LHCN-M2 (cell line): ENCODE results near the gene SLC4A2. TPM values are rescaled to one million over a fixed set of nuclear protein-coding genes. Genes with fewer than 3 reads are reported as not detected.

Experiments used
- DNase-seq: peaks from one replicate; pipeline ENCODE4 v3.0.0-alpha.2; 2012; ENCODE audit warnings: low read depth
- total RNA-seq: library from RNA; depleted of rRNA; stranded (reverse); fragments of >200 nt; gene quantifications from 2 replicates; pipeline ENCODE4 v1.2.3, GENCODE V29; 2014

Gene SLC4A2
- total RNA-seq, 1 experiment from 2014 or later, result 291 TPM

DNA sequence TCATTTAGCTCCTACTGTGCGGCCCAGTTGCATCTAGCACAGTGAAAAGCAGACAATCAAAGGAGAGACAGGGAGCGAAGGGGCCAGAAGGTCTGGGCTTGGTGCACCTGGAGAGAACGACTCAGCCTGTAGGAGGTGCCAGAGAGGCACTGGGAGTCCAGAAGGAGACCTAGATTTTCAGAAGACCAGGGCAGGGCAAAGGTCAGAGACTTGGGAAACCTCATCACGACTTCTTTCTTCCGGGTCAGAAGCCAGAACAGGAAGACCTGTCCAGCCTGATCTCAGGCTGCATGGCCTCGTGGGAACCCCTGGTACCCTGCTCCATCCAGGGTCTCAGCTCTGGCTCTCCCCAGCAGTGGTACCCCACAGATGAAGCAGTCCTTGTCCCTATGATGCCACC is 32.0 kb downstream of the SLC4A2 start:
- no peak for DNase-seq

DNA sequence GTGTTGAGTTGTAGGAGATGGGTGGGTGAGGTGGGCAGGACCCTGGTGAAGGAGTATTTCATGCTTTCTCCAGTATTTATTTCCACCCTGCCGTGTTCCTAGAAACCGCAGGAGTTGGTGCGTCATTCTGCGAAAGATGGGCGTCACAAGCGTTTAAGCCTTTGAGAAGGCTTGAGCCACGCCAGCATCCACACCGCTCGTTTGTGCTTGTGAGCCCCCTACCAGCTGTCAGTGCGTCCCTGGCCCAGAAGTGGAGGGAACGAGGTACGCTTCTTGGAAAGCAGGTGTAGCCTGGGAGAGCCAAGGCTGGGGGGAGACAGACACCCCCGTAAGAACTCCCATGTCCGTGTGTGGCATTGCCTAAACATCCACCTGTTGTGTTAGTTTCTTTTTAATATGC is 32.6 kb downstream of the SLC4A2 start:
- no peak for DNase-seq

DNA sequence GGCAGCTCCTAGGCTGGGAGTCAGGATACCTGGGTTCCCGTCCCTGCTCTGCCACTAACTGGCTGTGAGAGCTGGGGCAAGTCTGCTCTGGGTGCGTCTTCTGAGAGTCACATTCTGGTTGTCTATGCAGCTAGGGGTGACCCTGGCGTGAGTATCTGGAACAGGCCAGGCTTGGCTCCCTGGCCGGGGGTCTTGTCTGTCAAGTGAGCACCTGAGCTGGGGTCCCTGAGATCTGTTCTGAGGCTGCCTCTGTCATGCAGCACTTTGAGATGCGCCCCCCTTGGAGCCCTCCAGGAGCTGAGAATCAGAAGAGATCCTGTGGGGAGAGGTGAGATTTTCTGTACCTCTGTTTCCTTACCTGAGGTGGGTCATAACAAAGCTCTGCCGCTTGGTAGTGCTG is 34.4 kb downstream of the SLC4A2 start:
- DNase-seq, result no peak

DNA sequence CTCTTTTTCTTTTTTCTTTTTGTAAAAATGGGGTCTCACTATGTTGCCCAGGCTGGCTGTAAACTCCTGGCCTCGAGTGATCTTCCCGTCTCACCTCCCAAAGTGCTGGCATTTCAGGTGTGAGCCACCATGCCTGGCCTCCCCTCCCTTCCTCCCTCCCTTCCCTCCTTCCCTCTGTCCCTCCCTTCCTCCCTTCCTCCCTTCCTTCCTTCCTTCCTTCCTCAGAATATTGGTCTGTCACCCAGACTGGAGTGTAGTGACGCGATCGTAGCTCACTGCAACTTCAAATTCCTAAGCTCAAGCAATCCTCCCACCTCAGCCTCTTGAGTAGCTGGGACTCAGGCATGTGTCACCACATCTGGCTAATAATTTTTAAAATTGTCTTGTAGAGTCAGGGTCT is 35.3 kb downstream of the SLC4A2 start:
- no peak for DNase-seq

DNA sequence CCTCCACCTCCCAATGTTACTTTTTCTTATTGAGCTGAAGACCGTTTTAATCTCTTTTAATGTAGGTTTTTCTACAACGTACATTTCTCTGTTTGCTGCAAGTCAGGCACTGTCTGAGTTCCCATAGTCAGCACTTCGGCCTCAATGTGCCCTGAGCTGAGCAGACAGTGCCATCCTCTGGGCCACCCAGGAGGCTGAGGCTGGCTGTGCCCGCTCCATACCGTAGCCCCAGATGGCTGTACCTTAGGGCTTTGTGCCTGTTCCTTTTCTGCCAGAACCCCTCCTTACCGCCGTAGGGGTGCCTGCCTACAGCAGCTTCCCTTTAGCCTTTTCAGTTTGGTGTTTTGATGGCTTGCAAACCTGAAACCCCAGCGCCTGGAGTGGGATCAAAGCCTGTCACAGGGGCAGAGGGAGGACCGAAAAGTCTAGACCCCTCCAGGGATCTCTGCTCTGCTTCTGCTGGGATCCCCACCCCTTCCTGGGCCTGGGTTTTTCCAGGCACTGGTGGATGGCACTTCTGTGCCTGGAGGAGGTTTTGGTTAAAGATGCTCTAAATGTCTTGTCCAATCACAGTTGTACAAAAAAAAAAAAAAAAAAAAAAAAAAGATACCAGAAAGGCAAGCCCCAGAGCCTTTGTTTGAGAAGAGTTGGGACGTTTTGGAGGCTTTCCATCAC is 35.9 kb downstream of the SLC4A2 start:
- DNase-seq, result no peak

DNA sequence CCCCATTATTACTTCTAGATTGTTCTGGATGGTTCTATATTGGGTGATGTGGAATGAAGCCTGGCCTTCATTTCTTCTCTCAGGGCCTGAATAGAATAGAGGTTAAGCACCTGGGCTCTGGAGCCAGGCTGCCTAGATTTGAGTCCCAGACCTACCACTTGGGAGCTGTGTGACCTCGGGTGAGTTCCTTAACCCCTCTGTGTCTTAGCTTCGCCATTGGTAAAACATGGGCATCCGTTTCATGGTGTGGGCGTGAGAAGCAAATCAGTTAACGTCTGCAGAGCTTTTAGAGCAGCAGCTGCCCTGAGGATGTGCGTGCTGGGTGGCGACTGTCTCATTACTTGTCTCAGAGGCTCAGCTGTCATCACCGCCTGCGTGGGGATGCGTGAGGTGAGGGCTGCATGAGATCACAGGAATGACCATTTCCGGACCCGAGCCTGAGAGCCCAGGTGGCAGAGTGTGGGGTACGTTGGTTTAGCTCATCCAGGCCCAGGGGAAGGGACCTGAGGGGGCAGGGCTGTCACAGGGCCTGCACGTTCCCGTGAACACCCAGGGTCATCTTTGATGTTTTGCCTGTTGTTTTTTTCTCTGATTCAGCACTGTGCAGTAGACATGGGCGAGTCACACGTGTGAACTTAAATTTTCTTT is 36.6 kb downstream of the SLC4A2 start:
- peak; percentile 85 for DNase-seq

DNA sequence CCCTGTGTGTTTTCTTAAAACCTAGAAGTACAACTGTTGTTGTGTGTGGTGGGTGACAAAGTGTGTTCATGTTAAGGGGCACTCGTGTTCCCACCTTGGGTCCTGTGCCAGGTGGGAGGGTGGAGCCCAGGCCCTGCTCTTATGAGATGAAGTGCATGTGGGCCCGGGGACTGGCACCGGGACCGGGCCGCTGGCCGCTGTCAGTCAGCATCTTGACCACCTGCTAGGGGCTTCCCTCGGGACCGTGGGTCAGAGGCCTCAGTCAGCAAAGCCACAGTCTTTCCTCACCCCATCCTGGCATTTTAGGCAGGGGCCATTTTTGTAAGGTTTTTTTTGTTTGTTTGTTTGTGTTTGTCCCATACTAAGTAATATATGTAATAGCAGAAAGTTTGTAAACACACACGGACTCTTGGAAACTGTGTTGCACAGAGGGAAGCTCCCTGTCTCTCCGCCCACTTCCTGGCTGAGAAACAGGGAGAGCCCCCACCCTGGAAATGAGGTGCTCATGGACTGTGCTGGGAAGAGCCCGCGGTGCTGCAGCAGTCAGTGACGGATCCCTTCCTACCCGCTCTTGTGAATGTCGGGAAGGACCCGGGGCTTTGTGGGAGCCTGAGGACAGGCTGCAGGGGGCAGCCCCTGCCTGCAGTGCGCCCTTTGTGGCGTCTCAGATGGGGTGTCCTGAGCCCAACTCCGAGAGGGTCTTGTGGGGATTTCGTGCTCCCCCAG is 40.3 kb downstream of the SLC4A2 start:
- peak; percentile 57 for DNase-seq

DNA sequence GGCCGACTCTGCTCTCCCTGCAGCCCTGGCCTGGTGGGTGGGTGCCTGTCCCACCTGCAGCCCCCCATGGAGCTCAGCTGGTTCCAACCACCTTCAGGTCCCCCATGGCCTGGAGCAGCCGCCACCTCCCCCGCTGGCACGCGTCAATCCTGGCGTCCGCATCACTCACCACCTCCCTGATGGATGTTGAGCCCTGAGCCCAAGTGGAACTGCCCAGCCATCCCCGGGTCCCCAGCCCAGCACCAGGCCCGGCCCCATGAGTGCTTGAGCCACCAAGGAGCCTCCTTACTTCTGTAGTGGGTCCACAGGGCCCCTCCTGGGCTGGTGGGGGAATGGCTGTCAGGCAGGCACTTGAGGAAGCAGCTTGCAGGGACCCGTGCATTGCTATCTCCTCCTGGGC is 41.5 kb downstream of the SLC4A2 start:
- no peak for DNase-seq

DNA sequence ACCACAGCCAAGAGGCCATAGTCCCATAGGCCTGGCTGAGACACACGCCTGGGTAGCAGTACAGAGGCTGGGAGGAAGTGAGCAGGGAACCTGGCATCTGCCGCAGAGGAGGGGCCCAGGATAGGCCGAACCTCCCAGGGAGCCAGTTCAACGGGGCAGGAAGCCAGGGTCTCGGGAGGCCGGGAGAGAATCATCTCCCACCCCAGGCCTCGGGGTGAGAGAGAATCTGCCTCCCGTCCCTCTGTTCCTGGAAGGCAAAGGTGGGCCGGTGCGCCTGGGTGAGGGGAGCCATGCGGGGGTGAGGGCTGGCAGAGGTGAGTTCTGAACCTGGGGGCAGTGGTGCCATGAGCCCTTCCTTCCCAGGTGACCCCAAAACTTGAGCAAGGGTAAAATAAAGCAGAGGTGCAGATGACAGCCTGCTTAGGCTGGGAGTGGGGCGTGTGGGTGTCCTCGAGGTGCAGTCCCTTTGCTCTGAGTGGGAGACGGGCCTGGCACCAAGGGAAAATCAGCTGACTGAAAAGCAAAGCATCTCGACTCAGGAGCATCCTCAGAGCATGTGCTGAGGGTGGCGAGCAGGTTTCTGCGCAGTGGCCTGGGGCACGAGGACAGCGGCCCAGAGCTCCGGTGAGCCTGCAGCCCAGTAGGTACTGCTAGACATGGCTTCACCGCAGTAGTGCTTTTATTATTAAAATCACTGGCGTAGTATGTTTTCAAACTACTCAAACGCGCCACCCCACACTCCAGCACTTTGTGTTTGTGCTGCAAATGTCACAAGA is 42.4 kb downstream of the SLC4A2 start:
- DNase-seq, result no peak

DNA sequence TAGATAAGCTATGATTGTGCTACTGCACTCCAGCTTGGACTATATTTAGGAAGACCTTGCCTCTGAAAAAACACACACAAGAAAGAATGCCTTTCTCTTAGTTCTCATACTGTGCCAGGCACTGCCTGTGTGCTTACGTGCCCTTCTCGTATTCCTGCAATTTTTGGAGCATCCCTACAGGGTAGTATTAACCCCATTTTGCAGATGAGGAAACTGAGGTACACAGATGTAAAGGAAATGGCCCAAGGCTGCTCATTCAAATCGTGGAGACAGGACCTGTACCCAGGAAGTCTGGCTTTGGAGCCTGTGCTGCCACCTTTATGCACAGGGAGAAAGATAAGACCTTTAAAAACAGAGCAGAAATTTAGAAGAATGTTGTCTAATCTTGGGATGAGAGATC is 43.6 kb downstream of the SLC4A2 start:
- no peak for DNase-seq

DNA sequence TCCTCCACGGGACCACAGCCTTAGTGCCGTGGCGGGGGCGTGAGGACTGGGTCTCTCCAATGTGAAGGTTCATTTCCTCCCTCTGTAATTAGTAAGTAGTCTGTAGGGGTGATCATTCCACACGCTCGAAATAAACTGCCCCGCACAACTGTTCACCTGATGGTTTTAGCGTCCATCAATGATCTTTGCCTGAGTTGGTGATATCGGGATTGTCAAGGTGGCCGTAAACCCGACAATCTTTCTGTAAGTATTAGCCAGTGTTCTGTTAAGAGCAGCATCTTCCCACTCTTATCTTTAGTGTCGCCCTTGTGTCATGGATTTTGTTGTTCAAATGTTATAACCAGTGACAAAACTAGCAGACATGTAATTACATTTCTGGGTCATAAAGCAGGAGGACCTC is 44.6 kb downstream of the SLC4A2 start:
- DNase-seq, result no peak

DNA sequence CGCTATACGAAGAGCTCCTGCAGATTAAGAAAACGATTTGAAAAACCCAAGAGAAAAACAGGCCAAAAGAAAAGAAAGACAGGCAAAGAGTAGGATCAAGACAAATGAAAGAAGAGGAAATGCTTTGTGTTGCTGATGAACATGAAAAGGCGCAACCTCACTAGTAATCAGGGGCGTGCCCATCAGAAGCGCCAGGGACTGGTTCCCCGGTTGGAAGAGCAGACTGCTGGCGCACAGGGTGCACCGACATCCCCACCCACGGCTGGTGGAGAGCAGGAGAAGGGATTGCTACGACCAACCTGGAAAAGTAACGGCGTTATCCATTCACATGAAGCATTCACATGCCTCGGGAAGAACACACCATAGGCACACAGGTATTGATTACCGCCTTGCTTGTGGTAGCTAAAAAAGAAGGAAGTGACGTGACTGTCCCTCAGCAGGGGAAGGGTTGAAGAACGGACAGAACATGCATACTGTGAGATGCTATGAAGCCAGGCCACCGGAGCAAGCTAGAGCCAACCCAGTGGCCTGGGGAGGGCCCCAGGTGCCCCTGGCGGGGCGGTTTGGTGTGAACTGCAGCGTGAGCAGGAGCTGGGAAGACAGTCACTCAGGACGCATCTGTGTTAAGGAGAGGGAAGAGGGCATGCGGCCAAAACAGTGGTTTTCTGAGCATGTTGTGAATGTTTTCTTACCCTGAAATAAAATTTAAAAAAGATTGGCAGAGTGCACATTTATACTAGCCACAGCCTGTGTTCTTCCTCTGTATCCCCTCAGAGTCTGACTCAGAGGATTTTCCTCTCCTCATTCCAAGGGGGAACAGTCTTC is 45.2 kb downstream of the SLC4A2 start:
- peak; percentile 85 for DNase-seq

DNA sequence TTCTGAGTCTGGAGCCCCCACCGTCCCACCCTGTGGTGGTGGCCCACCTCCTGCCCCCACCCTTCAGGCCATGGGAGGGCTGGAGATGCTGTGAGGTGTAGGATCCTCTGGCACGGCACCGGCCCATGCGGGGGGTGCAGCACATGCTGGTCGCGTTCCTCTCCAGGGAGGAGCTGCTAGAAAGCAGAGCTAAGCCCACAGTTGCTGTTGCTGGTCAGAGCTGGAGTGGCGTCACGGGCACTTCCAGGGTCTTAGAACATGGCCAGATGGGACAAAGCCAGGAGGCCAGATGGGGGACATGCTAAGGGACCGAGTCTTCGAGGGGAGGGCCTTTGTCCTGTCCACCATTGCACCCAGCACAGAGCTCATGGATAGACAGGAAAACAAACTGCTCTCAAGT is 48.5 kb downstream of the SLC4A2 start:
- no peak for DNase-seq

DNA sequence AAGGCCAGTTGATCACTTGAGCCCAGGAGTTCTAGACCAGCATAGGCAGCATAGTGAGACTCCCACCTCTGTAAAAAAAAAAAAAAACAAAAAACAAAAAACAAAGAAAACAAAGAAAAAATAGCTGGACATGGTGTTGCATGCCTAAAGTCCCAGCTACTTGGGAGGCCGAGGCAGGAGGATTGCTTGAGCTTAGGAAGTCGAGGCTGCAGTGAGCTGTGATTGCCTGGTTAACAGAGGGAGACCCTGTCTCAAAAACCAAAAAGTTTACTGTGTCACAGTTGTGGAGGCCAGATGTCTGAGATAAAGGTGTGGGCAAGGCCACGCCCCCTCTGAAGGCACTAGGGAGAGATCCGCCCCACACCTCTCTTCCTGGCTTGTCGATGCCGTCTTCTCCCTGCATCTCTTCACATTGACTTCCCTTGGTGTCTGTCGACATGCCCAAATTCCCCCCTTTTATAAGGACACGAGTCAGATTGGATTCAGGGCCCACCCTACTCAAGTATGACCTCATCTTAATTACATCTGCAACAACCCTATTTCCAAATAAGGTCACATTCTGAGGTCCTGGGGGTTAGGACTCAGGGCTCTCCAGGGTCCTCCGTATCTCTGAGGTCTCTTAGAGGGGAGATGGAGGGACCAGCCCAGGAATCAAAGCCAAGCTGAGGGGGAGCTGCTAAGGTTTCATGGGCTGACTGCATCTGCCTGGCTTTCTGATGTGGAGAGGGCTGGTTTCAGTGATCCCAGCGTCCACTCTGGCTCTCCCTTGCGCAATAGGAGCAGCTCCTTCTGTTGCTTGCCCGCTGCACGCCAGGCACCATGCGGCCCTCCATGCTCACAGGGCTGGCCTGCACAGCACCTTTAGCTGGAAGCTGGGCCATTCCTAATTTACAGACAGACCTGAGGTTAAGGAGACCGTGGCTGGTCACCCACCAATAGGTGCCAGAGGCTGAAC is 50.0 kb downstream of the SLC4A2 start:
- no peak for DNase-seq

DNA sequence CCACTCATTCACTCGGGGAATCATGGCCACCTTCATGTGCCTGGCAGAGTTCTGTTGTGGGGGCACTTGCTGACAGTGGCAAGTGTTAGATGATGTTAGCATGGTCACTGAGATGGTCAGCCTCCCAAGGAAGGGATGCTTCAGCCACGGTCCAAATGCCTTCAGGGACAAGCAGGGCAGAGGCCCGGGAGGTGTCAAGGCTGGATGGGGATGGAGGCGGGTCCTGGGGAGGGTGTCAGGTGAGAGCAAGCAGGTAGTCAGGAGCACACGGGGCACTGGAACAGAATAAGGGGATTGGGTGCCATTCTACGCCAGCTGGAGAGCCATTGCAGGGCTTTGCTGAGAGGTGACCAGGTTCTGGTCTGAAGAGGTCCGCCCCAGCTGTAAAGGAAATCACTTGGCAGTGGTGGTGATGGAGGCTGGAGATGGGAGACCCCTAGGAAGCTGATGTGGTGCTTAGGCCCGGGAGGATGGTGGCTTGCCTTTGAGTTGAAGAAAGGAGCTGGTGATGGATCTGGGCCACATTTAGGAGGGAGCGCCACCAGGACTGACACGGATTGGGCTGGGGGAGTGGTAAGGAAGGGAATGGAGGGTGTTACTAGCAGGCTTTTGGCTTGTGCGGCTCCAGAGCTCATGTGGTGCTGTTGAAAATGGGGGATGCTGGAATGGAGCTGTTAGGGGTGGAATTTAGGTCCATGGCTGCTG is 51.0 kb downstream of the SLC4A2 start:
- DNase-seq, result no peak

DNA sequence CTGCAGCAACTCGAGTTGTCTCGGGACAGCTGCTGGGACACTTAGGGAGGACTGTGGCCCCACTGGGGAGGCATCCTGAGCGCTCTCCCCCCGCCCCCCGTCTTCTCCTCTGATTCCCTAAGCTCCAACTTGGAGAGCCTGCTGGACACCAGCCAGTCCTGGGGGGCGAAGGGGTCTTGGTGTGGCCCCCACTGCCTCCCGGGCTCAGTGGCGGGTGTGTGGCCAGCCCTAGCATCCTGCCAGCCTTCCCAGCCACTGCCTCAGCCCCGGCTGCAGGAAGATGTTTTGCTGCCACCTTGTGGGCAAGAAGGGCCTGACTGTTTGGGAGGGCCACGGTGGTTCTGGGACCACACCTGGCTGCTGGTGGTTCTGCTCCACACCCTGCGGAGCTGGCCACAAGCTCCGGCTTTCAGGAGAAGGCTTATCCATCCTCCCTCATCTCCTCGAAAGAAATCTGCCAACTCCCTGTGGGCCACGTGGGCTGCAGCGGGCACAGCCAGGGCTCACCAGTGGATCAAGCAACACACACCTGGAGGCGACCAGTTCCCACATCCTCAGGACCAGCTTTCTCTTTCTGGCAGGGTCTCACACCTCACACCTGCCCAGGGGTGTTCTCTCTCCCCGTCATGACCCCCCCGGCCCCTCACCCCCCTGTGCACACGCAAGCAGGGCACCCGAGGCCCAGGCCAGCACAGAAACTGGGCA is 51.7 kb downstream of the SLC4A2 start:
- peak; percentile 63 for DNase-seq

DNA sequence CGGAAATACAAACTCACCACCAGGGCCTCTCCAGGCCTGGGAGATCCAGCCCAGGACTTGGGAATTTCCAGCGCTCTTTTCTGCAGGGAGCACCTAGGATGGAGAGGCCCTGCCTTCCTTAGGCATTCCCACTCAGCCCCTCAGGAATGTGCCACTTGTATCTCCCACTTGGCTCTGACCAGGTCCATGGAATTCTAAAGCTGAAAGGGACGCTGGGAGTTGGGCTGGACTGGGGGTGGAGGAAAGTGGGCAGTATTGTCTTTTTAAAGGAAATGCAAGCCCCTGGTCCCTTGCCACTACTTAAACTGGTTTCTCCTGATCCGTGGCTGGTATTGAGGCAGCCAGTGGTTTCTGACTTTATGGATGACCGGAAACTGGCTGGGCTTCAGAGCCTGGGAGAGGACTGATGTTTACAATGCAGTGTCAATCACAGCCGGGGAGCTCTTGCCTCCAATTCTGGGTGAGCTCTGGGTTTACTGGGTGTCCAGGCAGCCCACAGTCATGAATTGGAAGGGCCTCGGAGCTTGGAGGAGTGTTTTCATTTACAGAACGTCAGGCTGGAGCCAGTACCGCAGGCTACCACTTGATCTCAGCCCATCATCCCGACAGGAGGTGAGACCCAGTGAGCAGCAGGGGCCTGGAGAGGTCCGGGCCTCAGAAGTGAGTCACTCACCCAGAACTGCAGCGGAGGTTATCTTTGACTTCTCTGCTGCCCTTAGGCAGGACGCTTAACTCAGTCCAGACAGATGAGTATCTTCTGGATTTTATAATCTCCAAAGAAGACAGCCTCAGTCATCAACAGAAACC is 54.2 kb downstream of the SLC4A2 start:
- DNase-seq, result peak; percentile 86
